GM19351 (cell line): Measurements from ENCODE around the gene HEATR5B.
"Not testable (repeated sequence)": the region's sequence is repeated elsewhere in the genome, so short reads cannot be mapped to it uniquely, and the experiment has no call there.

Source experiments
- ATAC-seq: cut with Tn5 transposase; IDR thresholded peaks from one replicate; pipeline ENCODE4 v1.9.1; 2021; ENCODE audit warnings: mild to moderate bottlenecking, moderate library complexity; ENCODE audit not compliant: unreplicated experiment

HEATR5B gene

DNA sequence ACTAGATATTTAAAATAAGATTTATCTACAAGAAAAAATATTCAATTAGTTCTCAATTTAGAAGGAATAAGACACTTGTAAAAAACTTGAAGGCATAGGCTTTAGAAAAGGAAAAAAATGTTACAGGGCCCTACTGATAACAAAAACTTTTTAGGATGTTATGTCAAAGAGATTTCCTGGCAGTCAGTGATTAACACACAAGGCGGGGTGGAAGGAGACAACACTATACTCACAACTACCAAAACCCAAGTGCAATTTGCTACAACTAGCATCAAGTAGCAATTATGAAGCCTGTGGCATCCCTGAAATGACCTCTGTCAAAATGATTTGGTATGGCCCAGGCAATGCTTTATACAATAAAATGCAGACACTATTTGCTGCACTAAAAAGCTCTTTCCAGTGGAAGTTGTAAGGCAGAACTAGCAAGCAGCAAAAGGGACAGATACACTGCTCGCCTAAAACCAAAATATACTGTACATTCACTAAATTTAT, 133.1 kb downstream of the HEATR5B start:
- no peak for ATAC-seq

DNA sequence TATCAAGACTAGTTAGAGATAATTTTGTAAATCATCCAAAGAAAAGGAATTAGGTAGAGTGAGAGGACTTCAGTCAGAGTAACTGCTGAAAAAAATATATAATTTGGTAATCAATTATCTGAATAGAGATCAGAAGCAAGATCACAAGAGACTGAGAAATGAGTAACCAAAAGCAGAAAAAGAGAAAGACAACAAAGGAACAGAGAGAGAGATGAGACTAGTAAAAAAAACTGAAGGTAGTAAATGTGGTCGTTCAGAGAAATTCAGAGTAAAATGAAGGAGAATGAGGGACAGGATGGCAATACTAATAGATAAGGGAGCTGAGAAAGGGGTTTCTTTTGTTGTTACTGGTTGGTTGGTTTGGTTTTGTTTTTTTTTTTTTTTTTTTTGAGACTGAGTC, 134.3 kb downstream of the HEATR5B start:
- no peak for ATAC-seq

DNA sequence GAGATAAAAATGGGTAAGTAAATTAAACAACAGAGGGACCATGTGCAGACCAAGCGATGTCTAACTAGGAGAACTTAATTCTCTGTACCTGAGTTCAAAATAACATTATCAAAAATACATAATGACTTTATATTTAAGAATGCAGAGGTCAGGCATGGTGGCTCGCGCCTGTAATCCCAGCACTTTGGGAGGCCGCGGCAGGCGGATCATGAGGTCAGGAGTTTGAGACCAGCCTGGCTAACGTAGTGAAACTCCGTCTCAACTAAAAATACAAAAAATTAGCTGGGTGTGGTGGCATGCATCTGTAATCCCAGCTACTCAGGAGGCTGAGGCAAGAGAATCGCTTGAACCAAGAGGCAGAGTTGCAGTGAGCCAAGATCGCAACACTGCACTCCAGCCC, 138.9 kb downstream of the HEATR5B start:
- not testable (repeated sequence) for ATAC-seq

DNA sequence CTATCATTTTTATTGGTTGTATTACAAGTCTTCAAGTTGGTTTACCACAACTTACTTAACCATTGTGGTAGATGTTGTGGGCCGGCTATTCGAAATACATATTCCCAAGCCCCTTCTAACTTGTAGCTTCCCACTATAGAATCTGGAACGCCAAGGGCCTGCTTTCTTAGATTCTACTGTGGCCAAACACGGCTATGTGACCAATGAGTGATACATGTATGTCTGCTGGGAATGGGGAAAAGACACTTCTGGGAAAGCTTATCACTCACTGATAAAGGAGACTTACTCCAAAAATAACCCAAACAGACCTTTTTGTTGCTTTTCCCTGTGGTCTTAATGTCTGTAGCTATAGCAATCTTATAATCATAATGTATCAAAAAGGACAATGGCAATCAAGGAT, 142.3 kb downstream of the HEATR5B start:
- no peak for ATAC-seq

DNA sequence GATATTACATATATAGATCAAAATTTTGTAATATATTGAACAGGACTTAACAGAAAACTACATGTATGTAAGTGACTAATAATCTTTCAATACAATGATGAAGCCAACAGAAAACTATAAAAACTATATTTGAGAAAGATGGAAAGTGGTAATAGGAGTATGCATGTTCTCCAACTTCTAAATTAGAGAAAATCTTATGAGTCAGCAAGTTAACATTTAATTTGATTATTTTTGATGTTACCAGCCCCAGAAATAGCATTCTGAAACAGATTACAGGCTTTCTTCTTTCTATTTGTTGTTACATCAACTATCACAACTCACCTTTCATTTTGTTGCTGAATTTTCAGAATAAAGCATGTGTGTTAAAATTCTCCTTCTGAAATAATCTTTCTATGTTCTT, 147.6 kb downstream of the HEATR5B start:
- ATAC-seq = not testable (repeated sequence)

DNA sequence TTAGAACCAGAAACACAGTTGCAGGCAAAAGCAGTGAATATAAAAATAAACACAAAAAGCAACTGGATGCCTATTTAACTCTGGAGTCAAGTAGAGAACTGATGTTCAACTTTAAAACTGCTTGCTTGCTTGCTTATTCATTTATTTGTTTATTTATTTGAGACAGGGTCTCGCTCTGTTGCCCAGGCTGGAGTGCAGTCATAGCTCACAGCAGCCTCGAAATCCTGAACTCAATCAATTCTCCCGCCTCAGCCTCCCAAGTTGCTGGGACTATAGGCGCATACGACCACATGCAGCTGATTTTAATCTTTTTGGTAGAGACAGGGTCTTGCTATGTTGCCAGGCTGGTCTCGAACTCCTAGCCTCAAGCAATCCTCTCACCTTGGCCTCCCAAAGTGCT, 152.5 kb downstream of the HEATR5B start:
- not testable (repeated sequence) for ATAC-seq
